Measurements from ENCODE around the gene TBC1D21.

Gene TBC1D21

GRCh38 chr15:73904026-73904815 is 30.9 kb downstream of the TBC1D21 start:
- no peaks in the 10 kb centered on the region for H3K27me3 ChIP-seq (ENCODE audit: low read depth, low read length)
- no peaks in the 10 kb centered on the region for H3K9me3 ChIP-seq (ENCODE audit: control insufficient read depth in 1 of 2, low read length in 2 of 2)
- no peak overlapping the region for H3K27ac ChIP-seq (ENCODE audit: low read length)
- no peaks in the 10 kb centered on the region for H3K36me3 ChIP-seq (ENCODE audit: control insufficient read depth in 1 of 2, insufficient read depth in 2 of 2, low read length in 2 of 2)
- H3K4me1 ChIP-seq (ENCODE audit: control insufficient read depth in 1 of 2, insufficient read depth in 2 of 2, low read length in 2 of 2) = no peaks in the 10 kb centered on the region
- H3K4me3 ChIP-seq (ENCODE audit: low read depth in 1 of 2, low read length in 2 of 2) = no peak overlapping the region

DNA sequence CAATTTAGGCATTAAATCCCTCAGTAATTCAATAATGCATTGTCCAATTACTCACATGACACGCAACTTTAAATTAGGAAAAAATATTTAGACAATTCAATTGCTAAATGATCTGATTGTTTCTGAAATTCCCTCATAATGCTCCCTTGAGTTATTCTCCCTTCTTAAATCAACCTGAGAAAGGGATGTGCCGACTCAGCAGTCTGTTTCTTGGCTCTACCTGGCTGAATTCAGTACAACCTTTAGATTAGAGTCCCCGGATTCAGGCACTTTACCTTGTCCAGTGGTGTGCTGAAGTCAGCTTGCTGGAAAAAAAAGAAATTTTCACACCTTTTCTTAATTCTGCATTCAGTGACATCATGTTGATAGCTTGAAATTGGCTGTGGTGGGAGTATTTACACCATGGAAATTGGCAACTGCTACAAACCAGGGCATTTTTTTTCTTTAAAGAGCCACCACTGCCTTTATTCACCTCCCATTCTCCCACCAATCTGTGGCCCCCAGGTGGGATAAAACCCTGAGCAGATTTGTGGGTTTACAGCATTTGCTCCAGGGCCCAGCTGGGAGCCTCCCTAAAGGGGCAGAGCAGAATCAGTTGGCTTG is 32.0 kb downstream of the TBC1D21 start:
- no peaks in the 10 kb centered on the region for H3K4me1 ChIP-seq (ENCODE audit: control insufficient read depth in 1 of 2, insufficient read depth in 2 of 2, low read length in 2 of 2)
- H3K27ac ChIP-seq (ENCODE audit: low read length) = no peak overlapping the region
- H3K9me3 ChIP-seq (ENCODE audit: control insufficient read depth in 1 of 2, low read length in 2 of 2) = no peaks in the 10 kb centered on the region
- no peaks in the 10 kb centered on the region for H3K27me3 ChIP-seq (ENCODE audit: low read depth, low read length)
- no peak overlapping the region for H3K4me3 ChIP-seq (ENCODE audit: low read depth in 1 of 2, low read length in 2 of 2)
- no peaks in the 10 kb centered on the region for H3K36me3 ChIP-seq (ENCODE audit: control insufficient read depth in 1 of 2, insufficient read depth in 2 of 2, low read length in 2 of 2)

DNA sequence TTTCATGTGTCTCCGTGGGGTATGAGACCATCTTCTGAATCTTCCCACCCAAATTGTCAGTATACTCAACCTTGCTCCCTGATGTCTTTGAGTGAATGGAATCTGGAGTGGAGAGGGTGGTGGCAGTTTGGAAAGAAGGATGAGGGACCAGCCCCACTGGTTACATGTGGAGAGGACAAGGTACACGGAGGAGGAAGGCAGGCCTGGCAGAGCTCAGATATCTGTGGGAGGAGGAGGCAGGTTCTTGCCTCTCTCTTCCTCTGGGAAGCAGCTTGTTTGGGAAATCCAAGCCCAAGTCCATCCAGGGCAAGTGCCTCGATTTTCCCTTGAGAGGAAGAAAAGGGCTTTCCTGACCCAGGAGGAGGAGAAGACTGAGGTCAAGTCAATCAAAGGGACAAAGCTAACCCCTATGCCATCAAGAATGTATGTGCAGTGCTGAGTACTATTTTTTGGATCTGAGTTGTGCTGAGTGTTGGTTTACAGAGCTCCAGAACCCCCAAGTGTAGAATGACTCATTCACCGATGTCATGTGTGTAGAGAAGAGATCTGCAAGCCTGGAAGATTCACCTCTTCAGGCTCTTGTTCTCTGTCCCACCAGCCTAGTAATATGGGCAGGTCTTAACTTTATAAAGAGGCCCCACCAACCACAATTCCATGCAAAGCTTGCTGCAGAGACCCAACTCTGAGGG is 33.1 kb downstream of the TBC1D21 start:
- no peaks in the 10 kb centered on the region for H3K27me3 ChIP-seq (ENCODE audit: low read depth, low read length)
- H3K9me3 ChIP-seq (ENCODE audit: control insufficient read depth in 1 of 2, low read length in 2 of 2) = no peaks in the 10 kb centered on the region
- H3K4me1 ChIP-seq (ENCODE audit: control insufficient read depth in 1 of 2, insufficient read depth in 2 of 2, low read length in 2 of 2) = no peaks in the 10 kb centered on the region
- H3K4me3 ChIP-seq (ENCODE audit: low read depth in 1 of 2, low read length in 2 of 2) = no peak overlapping the region
- no peak overlapping the region for H3K27ac ChIP-seq (ENCODE audit: low read length)
- H3K36me3 ChIP-seq (ENCODE audit: control insufficient read depth in 1 of 2, insufficient read depth in 2 of 2, low read length in 2 of 2) = no peaks in the 10 kb centered on the region

- no peaks in the 10 kb centered on the region for H3K9me3 ChIP-seq (ENCODE audit: control insufficient read depth in 1 of 2, low read length in 2 of 2)
- H3K4me1 ChIP-seq (ENCODE audit: control insufficient read depth in 1 of 2, insufficient read depth in 2 of 2, low read length in 2 of 2) = no peaks in the 10 kb centered on the region
Measured at GRCh38 chr15:73907035-73907408, 33.7 kb downstream of the TBC1D21 start.

DNA sequence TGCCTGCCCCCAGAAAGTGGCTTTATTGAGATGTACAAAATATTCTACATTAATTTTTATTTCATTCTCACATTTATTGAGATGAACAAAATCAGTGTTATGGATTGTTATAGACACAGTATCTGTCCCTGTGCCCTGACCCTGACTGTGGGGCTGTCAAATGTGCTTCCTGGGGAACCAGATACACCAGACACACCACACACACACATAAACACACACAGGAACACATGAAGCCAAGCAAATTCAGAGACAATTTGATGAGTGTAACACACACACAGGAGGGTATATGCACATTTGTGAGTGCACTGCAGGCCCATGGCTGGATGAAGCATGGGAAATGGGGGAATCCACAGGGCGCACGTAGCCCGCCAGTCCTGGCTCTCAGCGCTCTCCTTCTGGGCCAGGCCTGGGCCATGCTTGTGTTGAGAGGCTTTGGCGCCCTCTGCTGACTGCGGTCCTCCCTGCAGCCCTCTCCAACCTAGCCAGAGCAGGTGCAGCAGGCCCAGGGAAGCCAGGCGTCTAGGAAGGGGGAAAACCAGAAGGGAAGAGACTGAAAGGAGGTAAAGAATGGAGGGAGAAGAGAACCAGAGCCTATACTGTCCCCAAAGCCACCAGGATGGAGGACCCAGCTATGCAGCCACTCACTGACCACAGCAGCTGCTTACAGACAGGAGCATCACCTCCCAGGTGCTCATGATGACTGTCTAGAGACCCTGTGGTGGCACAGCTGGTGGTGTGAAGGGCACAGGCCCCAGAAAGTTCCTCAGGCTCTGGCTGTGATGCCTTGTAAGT is 34.9 kb downstream of the TBC1D21 start:
- Histone ChIP-seq H3K27ac (ENCODE audit: low read length) (no peak overlapping the region), H3K9me3 (ENCODE audit: control insufficient read depth in 1 of 2, low read length in 2 of 2) (no peaks in the 10 kb centered on the region), H3K36me3 (ENCODE audit: control insufficient read depth in 1 of 2, insufficient read depth in 2 of 2, low read length in 2 of 2) (no peaks in the 10 kb centered on the region), H3K4me3 (ENCODE audit: low read depth in 1 of 2, low read length in 2 of 2) (no peak overlapping the region), H3K27me3 (ENCODE audit: low read depth, low read length) (no peaks in the 10 kb centered on the region), H3K4me1 (ENCODE audit: control insufficient read depth in 1 of 2, insufficient read depth in 2 of 2, low read length in 2 of 2) (no peaks in the 10 kb centered on the region)

More at GRCh38 chr15:73907035-73907408, 33.7 kb downstream of the TBC1D21 start:
- H3K36me3 ChIP-seq (ENCODE audit: control insufficient read depth in 1 of 2, insufficient read depth in 2 of 2, low read length in 2 of 2) = no peaks in the 10 kb centered on the region
- H3K4me3 ChIP-seq (ENCODE audit: low read depth in 1 of 2, low read length in 2 of 2) = no peak overlapping the region
- H3K27ac ChIP-seq (ENCODE audit: low read length) = no peak overlapping the region
- H3K27me3 ChIP-seq (ENCODE audit: low read depth, low read length) = no peaks in the 10 kb centered on the region

DNA sequence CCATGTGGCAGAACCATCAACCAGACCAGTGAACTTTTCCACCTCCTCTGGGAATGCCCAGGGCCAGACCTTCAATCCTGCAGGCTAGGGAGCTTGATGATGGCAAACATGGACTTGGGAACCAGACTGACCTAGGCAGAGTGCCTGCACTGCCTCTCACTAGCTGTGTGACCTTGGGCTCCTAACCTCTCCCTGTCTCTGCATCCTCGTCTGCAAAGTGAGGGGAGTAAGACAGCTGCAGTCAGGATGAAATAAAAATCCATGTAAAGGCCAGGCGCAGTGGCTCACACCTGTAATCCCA is 35.4 kb downstream of the TBC1D21 start:
- Histone ChIP-seq H3K9me3 (ENCODE audit: control insufficient read depth in 1 of 2, low read length in 2 of 2) (no peaks in the 10 kb centered on the region), H3K4me1 (ENCODE audit: control insufficient read depth in 1 of 2, insufficient read depth in 2 of 2, low read length in 2 of 2) (no peaks in the 10 kb centered on the region), H3K27ac (ENCODE audit: low read length) (no peak overlapping the region), H3K27me3 (ENCODE audit: low read depth, low read length) (no peaks in the 10 kb centered on the region), H3K4me3 (ENCODE audit: low read depth in 1 of 2, low read length in 2 of 2) (no peak overlapping the region), H3K36me3 (ENCODE audit: control insufficient read depth in 1 of 2, insufficient read depth in 2 of 2, low read length in 2 of 2) (no peaks in the 10 kb centered on the region)

DNA sequence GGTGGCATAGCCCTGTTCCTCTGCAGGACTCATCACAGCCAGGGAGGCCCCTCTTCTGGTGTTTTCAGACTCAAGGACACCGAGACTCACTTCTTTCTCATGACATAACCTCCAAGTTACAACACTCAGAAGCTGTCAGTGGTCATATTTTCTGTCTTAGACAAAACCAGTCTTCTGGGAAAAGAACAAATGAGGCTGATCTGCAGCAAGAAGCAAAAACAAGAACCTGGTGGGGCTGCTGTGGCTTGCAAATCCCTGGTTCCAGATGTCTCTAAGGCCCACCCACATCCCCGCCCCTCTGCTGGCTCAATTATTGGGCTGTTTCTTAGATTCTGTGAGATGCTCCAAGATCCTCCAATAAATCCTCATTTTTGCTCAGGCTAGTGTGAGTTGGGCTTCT is 36.3 kb downstream of the TBC1D21 start:
- Histone ChIP-seq H3K27me3 (ENCODE audit: low read depth, low read length) (no peaks in the 10 kb centered on the region), H3K27ac (ENCODE audit: low read length) (no peak overlapping the region), H3K36me3 (ENCODE audit: control insufficient read depth in 1 of 2, insufficient read depth in 2 of 2, low read length in 2 of 2) (no peaks in the 10 kb centered on the region), H3K9me3 (ENCODE audit: control insufficient read depth in 1 of 2, low read length in 2 of 2) (no peaks in the 10 kb centered on the region), H3K4me1 (ENCODE audit: control insufficient read depth in 1 of 2, insufficient read depth in 2 of 2, low read length in 2 of 2) (no peaks in the 10 kb centered on the region), H3K4me3 (ENCODE audit: low read depth in 1 of 2, low read length in 2 of 2) (no peak overlapping the region)

DNA sequence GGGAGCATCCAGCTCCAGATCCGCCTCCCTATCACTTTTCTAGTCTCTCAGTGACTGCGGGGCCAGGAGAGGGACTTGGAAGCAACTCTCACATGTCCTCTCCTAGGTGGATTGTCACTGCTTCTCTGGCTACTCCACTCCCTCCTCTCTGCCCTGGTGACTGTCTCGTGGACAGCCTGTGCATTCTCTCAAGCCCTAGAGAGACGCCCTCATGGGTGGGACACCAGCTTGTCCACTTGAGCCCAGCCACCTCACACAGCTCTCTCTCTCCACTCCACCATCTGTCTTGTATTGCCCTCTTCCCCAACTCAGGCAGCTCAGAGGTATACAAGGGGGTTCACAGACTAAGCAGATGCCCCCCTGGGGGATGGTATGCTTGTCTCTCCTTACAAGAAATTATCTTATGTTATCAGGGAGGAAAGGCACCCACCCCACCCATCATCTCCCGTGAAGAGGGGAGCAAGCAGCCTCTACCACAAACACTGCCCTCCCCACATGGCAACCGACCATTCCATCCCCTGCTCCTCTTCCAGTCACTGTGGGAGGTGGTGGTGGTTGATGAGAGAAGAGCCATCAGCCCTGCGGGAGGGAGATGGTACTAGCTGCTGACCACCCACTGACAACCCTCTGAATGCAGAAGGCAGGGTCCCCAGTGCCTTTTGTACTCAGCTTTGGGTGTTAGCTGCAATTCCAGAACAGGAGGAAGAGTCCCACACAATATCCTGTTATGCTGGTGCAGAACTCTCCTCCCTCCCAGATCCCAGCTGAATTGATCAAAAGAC is 37.3 kb downstream of the TBC1D21 start:
- no peaks in the 10 kb centered on the region for H3K27me3 ChIP-seq (ENCODE audit: low read depth, low read length)
- H3K9me3 ChIP-seq (ENCODE audit: control insufficient read depth in 1 of 2, low read length in 2 of 2) = no peaks in the 10 kb centered on the region
- H3K27ac ChIP-seq (ENCODE audit: low read length) = no peak overlapping the region
- H3K36me3 ChIP-seq (ENCODE audit: control insufficient read depth in 1 of 2, insufficient read depth in 2 of 2, low read length in 2 of 2) = no peaks in the 10 kb centered on the region
- H3K4me3 ChIP-seq (ENCODE audit: low read depth in 1 of 2, low read length in 2 of 2) = no peak overlapping the region
- H3K4me1 ChIP-seq (ENCODE audit: control insufficient read depth in 1 of 2, insufficient read depth in 2 of 2, low read length in 2 of 2) = no peaks in the 10 kb centered on the region

DNA sequence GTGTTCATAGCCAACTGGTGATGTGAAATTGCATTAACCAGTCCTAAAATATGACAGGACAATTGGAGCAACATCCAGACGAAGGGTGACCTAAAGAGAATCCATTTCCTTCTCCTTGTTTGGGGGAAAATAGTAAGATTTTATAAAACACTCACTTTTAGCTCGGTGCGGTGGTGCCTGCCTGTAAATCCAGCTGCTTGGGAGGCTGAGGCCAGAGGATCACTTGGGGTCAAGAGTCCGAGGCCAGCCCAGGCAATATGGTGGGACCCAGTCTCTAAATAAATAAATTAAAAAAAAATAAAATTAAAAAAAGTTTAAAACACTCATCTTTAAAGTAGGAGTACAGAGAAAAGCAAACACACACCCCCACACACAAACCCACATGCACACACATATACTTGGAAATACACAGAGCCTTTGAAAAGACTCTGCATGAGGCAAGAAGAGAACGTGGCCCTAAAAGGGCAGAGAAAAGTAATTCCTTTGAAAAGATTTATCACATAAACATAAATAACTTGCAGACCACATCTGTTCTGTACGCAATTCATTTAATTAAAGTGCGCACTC is 38.7 kb downstream of the TBC1D21 start:
- no peak overlapping the region for H3K4me3 ChIP-seq (ENCODE audit: low read depth in 1 of 2, low read length in 2 of 2)
- no peaks in the 10 kb centered on the region for H3K9me3 ChIP-seq (ENCODE audit: control insufficient read depth in 1 of 2, low read length in 2 of 2)
- H3K4me1 ChIP-seq (ENCODE audit: control insufficient read depth in 1 of 2, insufficient read depth in 2 of 2, low read length in 2 of 2) = no peaks in the 10 kb centered on the region
- H3K27me3 ChIP-seq (ENCODE audit: low read depth, low read length) = no peaks in the 10 kb centered on the region
- no peak overlapping the region for H3K27ac ChIP-seq (ENCODE audit: low read length)
- H3K36me3 ChIP-seq (ENCODE audit: control insufficient read depth in 1 of 2, insufficient read depth in 2 of 2, low read length in 2 of 2) = no peaks in the 10 kb centered on the region

DNA sequence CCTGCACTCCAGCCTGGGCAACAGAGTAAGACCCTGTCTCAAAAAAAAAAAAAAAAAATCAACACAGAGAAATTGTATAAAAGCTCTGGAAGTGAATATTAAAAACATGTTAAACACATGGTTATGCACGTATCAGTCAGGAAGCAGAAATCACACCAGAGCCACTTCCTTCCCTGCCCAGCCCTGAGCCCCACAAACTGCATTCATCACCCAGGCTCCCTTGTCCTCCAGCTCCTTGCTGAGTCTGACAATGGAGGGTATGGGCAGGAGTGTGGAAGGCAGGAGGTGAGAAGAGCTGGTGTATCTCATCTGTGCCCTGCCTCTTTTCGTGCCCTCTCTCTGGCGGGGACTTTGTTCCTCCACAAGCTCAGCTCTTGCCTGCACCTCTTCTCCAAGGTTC is 40.8 kb downstream of the TBC1D21 start:
- H3K27ac ChIP-seq (ENCODE audit: low read length) = no peak overlapping the region
- no peaks in the 10 kb centered on the region for H3K9me3 ChIP-seq (ENCODE audit: control insufficient read depth in 1 of 2, low read length in 2 of 2)

More for the DNA sequence above, 40.8 kb downstream of the TBC1D21 start:
- Histone ChIP-seq H3K4me3 (ENCODE audit: low read depth in 1 of 2, low read length in 2 of 2) (no peak overlapping the region), H3K27me3 (ENCODE audit: low read depth, low read length) (no peaks in the 10 kb centered on the region), H3K36me3 (ENCODE audit: control insufficient read depth in 1 of 2, insufficient read depth in 2 of 2, low read length in 2 of 2) (no peaks in the 10 kb centered on the region), H3K4me1 (ENCODE audit: control insufficient read depth in 1 of 2, insufficient read depth in 2 of 2, low read length in 2 of 2) (no peaks in the 10 kb centered on the region)

All from muscle layer of duodenum (tissue), 2 donors.